WI38 (cell line): ENCODE results near the gene KRT79.

Experiments used
- H3K4me3 ChIP-seq: 2 replicates; pipeline ENCODE4 v1.5.1; 2011; ENCODE audit warnings: low read depth, mild to moderate bottlenecking, control low read depth, low read length
- CTCF ChIP-seq: IDR thresholded peaks from 2 replicates; pipeline ENCODE4 v1.5.1; 2012; ENCODE audit warnings: low read depth, mild to moderate bottlenecking, control low read depth, low read length

Gene KRT79

DNA sequence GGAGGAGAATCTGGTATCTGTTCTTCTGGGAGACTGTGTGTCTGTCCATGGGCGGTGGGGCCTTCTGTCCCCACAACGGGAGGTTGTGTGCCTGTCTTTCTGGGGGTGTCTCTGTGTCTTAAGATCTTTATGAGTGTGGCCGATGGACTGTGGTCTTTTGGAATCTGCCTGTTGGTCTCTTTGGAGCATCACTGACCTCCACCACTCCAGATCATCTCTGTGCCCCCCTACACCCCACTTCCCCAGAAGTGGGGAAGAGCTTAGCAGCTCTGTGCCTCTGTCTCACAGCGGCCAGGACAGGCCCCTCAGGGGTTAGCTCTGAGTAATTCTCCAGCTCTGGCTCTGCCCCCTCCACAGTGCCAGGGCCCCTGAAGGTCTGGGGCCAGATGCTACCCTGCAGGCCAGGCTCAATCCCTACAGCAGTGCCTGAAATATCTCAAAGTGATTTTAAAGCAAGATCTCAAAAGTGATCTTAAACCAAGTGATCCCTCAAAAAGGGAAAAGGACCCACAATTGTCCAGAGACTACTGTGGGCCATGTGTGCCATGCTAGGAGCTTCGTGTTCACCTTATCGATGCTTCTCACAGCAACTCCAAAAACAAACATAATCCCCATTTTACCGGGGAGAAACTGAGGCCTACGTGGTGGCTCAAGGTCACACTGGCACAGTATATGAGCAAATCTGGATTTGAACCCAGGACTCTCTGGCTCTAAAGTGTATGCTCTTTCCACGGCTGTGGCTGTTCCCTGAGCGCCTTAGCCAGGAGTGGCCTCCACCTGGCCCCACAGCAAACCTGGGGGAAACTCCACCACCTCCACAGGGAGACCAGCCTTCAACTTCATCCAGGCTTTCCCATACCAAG is 40.7 kb upstream of the KRT79 start:
- H3K4me3 ChIP-seq = peak overlapping the region; percentile 45
- TF ChIP-seq CTCF = no peak

GRCh38 chr12:52873832-52874572 is 39.9 kb upstream of the KRT79 start:
- no peak for TF ChIP-seq CTCF
- H3K4me3 ChIP-seq = peak overlapping the region; percentile 54

GRCh38 chr12:52873513-52873831 is 39.4 kb upstream of the KRT79 start:
- TF ChIP-seq CTCF = no peak
- peak overlapping the region; percentile 54 for H3K4me3 ChIP-seq

DNA sequence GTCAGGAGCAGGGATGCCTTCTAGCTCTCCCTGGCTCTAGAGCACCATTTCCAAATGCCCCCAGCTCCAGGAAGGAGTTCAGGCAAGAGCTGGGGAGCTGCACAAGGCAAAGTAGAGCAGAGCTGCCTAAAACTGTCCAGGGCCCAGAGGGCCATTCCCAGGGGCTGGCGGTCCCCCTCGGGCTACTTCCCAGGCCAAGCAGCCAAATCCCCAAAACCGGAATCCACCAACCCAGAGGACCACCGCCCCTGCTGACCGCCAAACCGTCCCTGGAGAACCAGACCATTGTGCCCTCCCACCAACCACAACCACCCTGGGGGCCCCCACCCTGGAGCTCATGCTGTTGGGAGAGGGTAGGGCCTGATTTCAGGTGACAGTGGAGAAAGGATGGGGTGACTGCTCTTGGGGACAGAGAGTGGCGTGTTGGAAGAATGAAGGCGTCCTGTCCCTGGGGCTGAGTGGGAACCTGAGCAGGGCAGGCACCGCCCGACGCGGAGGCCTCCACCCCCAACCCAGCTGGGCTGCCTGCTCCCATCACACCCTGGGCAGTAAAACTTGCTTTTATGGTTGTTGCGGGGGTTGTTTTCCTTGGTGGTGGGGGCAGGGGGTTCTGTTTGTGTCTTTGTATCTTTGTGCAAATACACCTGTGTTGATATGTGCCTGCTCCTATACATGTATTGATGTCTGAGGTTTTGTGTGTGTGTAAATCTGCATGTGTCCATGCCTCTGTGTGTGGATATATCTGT is 38.7 kb upstream of the KRT79 start:
- TF ChIP-seq CTCF = no peak
- no peak overlapping the region for H3K4me3 ChIP-seq

DNA sequence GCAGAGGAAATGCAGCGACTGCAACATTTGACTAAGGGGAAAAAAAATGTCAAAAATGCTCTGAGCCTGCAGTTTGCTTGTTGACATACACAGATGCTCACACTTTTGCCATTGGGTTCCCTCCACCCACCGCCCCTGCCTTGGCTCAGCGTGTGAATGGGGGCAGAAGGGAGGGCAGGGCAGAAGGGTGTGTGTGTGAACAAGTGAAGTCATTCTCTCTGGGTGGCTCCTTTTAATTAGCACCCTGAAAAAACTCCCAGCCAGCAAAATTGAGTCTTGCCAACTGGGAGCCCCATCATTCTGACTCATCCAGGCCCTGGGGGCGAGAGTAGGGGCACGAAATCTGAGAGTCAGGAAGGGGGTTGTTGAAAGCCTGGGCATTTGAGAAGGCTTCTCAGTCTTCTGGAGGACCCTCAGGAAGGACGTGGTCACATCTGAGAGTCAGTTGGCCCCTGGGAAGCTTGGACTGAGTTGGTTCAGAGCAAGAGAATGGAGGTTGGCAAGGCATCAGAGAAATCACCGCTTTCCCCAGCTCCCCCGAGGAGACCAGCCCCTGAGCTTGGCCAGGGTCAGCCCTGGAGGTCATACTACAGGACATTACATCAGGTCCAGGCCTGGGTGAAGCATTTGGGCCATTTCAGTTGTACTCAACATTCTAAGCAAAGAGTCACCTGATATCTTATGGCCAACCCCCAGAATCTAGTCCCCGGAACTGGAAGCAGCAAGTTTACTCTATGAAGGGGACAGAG is 37.4 kb upstream of the KRT79 start:
- no peak for TF ChIP-seq CTCF

GRCh38 chr12:52870361-52871290 is 36.5 kb upstream of the KRT79 start:
- peak; percentile 57 for TF ChIP-seq CTCF
- no peak overlapping the region for H3K4me3 ChIP-seq

More for the DNA sequence above, 37.4 kb upstream of the KRT79 start:
- no peak overlapping the region for H3K4me3 ChIP-seq
